Body of pancreas (tissue), 4 donors: Measurements from ENCODE around the gene SNX19. TPM values are rescaled to one million over a fixed set of nuclear protein-coding genes. Genes with fewer than 3 reads are reported as not detected.
A peak's percentile ranks its signal among the peaks of the same experiment; 100 is the strongest.

ENCODE experiments used
- ATAC-seq: fragments of 150-250 bp; one replicate; pipeline ENCODE4 v1.9.1; 2016
- DNase-seq, 4 donors: peaks; one replicate each; pipeline ENCODE4 v3.0.0-alpha.2; 2019
- H3K27ac ChIP-seq, 4 donors: fragments of 200-600 bp; sonication (generic); 1 replicate in 3 of 4; 2 replicates in 1 of 4; pipeline versions ENCODE4 v1.5.1 to v1.6.1; 2016 to 2019; ENCODE audit warnings: mild to moderate bottlenecking in 1 of 4, mixed read lengths in 1 of 4, moderate library complexity in 1 of 4
- H3K27me3 ChIP-seq, 2 donors: fragments of 200-600 bp; sonication (generic); one replicate each; pipeline ENCODE4 v1.6.0; 2016; ENCODE audit warnings: mild to moderate bottlenecking in 1 of 2
- H3K36me3 ChIP-seq, 2 donors: fragments of 200-600 bp; sonication (generic); replicated peaks in 1 of 2; 2 replicates each; pipeline ENCODE4 v1.5.1; 2016; ENCODE audit warnings: low read depth in 2 of 2; ENCODE audit not compliant: insufficient read depth in 1 of 2
- H3K4me1 ChIP-seq: fragments of 200-600 bp; sonication (generic); one replicate; pipeline ENCODE4 v1.6.0; 2016
- H3K4me3 ChIP-seq, 2 donors: fragments of 200-600 bp; sonication (generic); 1 replicate in 1 of 2; 2 replicates in 1 of 2; pipeline ENCODE4 v1.5.1; 2016 to 2019
- H3K9me3 ChIP-seq, 3 donors: fragments of 200-600 bp; sonication (generic); 1 replicate in 2 of 3; 2 replicates in 1 of 3; pipeline ENCODE4 v1.5.1; 2016
- POLR2A ChIP-seq, 3 donors: fragments of 450-650 bp; IDR thresholded peaks; one replicate each; pipeline ENCODE4 v1.6.1; 2016; ENCODE audit warnings: antibody characterized with exemption in 3 of 3, mild to moderate bottlenecking in 2 of 3
- WGBS, 2 donors: methylation state at CpG; one replicate each; pipeline ENCODE4 v1.1.5; 2017; 5-methylcytosine and 5-hydroxymethylcytosine counted together
- intact Hi-C: fragments of 100-400 bp; cut with DNase I; formaldehyde crosslinking; loops from one replicate; pipeline ENCODE4 v1.15.1; 2023
- total RNA-seq, 2 donors: library from RNA; depleted of rRNA; stranded (reverse); fragments of >200 nt; gene quantifications; one replicate each; pipeline ENCODE4 v1.1.0, GENCODE V29; 2016
- TF ChIP-seq, protein P1 (sequence below), 7 experiments: fragments of 450-650 bp in 4 of 7; fragments of 200-600 bp in 3 of 7; sonication (generic) in 3 of 7; IDR thresholded peaks; one replicate each; pipeline ENCODE4 v1.5.1; 2016 to 2019; ENCODE audit warnings: antibody characterized with exemption in 7 of 7

SNX19 gene
- total RNA-seq, 2 donors from 2014 or later, result 58.4 to 245 TPM

GRCh38 chr11:130829920-130830511, 86.3 kb downstream of the SNX19 start:
- no peaks in the 10 kb centered on the region for H3K36me3 ChIP-seq
- no peak for TF ChIP-seq POLR2A (IDR thresholded peaks at IDR 0.05)
- TF ChIP-seq, protein P1, sequence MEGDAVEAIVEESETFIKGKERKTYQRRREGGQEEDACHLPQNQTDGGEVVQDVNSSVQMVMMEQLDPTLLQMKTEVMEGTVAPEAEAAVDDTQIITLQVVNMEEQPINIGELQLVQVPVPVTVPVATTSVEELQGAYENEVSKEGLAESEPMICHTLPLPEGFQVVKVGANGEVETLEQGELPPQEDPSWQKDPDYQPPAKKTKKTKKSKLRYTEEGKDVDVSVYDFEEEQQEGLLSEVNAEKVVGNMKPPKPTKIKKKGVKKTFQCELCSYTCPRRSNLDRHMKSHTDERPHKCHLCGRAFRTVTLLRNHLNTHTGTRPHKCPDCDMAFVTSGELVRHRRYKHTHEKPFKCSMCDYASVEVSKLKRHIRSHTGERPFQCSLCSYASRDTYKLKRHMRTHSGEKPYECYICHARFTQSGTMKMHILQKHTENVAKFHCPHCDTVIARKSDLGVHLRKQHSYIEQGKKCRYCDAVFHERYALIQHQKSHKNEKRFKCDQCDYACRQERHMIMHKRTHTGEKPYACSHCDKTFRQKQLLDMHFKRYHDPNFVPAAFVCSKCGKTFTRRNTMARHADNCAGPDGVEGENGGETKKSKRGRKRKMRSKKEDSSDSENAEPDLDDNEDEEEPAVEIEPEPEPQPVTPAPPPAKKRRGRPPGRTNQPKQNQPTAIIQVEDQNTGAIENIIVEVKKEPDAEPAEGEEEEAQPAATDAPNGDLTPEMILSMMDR (IDR thresholded peaks at IDR 0.05), result no peak
- intact Hi-C loops, result no loop called here
- DNase-seq (peak in 2 of 4 donors; percentile 16 to 25), ATAC-seq (no peak)
- H3K27me3 ChIP-seq, result no peaks in the 10 kb centered on the region
- no peak overlapping the region for H3K27ac ChIP-seq
- H3K4me1 ChIP-seq, result no peaks in the 10 kb centered on the region
- no peak overlapping the region for H3K4me3 ChIP-seq
- no peaks in the 10 kb centered on the region for H3K9me3 ChIP-seq
- 75 to 76% methylated on average over 6 of the region's 6 CpGs for WGBS, 2 donors

DNA sequence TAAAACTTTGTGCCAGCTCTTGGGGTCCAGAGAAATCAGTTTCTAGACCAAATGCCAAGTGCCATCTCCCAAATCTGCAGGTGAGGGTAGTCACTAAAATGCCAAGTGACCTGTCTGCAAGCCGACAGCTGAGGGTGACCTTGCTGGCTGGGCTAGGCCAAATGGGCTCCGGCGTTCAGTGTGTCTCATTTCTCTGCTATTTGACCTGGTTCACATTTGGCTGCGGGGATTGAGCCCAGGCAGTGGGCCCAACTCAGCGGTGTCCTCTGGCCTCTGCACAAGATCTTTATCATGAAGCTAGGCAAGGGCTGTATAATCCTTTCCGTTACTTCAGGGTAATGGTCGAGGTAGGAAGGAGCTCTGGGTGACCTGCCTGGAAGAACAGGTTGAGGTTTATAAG, 87.5 kb downstream of the SNX19 start:
- Histone ChIP-seq H3K9me3 (no peaks in the 10 kb centered on the region), H3K4me1 (peaks cover 4% of the 10 kb centered on the region), H3K27ac (no peak overlapping the region), H3K27me3 (no peaks in the 10 kb centered on the region), H3K4me3 (no peak overlapping the region), H3K36me3 (no peaks in the 10 kb centered on the region)
- intact Hi-C loops, result no loop called here
- no peak for ATAC-seq
- WGBS, 2 donors, result 67 to 87% methylated on average over 7 of the region's 7 CpGs
- DNase-seq, result no peak
- TF ChIP-seq POLR2A (IDR thresholded peaks at IDR 0.05), result no peak
- TF ChIP-seq, protein P1 (IDR thresholded peaks at IDR 0.05), result no peak

DNA sequence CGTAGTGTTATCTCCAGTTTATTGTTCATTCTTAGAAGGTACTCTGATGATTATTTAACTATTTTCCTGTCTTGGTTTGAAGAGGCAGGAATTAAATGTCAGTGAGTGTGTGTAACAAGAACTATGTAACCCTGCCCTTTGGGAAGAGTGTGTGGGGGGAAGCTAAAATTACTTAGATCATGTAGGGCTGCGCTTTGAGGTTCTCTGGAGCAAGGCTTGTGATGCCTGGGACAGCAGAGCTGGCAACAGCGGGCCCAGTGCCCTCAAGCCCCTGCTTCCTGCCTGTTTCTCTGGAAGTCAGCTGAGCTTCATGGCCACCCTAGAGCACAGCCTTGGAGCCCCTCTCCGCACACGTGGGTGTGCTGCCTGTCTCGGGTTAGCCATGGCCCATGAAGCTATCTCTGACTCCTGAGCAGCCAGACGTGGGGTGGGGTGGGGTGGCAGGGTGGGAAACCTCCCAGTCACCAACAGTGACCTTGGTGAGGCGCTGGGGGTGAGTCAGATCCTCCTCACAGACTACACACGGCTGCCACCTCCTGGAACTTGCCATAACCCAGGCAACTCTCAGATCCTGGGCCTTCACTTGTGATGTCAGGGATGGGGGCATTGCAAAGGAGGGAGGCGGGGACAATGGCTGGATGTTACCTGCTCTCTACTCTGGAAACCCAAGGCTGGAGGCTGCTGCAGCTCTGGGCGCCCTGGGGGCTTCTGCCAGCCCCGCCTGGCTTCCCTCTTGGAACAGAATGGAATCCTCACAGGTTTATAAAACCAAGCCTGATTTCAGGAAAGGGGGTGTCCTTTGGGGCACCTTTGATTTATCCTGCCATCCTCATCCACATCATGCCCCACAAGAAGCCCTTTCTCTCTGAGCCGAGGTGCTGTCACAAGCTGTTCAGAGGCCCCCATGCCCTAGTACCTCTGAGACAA, 88.6 kb downstream of the SNX19 start:
- DNase-seq (peak; percentile 40 to 68 (median 56)), ATAC-seq (peak; percentile 69)
- Histone ChIP-seq H3K9me3 (no peaks in the 10 kb centered on the region), H3K27me3 (no peaks in the 10 kb centered on the region), H3K36me3 (no peaks in the 10 kb centered on the region), H3K27ac (no peak overlapping the region), H3K4me1 (peaks cover 4% of the 10 kb centered on the region), H3K4me3 (no peak overlapping the region)
- 46 to 58% methylated on average over 8 to 13 of the region's 13 CpGs for WGBS, 2 donors
- intact Hi-C loops, result no loop called here
- TF ChIP-seq, protein P1 (IDR thresholded peaks at IDR 0.05), result peak in 4 of 7 experiments; percentile 44 to 53 (median 45)
- TF ChIP-seq POLR2A (IDR thresholded peaks at IDR 0.05), result no peak

- H3K9me3 ChIP-seq, result no peaks in the 10 kb centered on the region
- ATAC-seq (no peak), DNase-seq (no peak)
- 64 to 77% methylated on average over 9 of the region's 9 CpGs for WGBS, 2 donors
- H3K27me3 ChIP-seq, result no peaks in the 10 kb centered on the region
- peaks cover 4% of the 10 kb centered on the region for H3K4me1 ChIP-seq
- H3K4me3 ChIP-seq, result no peak overlapping the region
- intact Hi-C loops, result no loop called here
- no peak overlapping the region for H3K27ac ChIP-seq
- TF ChIP-seq, protein P1 (IDR thresholded peaks at IDR 0.05), result no peak
- no peak for TF ChIP-seq POLR2A (IDR thresholded peaks at IDR 0.05)
- no peaks in the 10 kb centered on the region for H3K36me3 ChIP-seq
Observed at GRCh38 chr11:130826572-130826971, 89.7 kb downstream of the SNX19 start.
